Neural crest cell (in vitro differentiated cells): Measurements from ENCODE around the gene SYCE3. TPM values are rescaled to one million over a fixed set of nuclear protein-coding genes. Genes with fewer than 3 reads are reported as not detected.

Experiments used
- DNase-seq: peaks from one replicate; pipeline ENCODE4 v3.0.0; 2021; ENCODE audit warnings: low read depth, mixed read lengths, low spot score
- H3K27ac Mint-ChIP-seq: one replicate; pipeline ENCODE4 v1.8.0; 2021; ENCODE audit warnings: mild to moderate bottlenecking, mixed read lengths; ENCODE audit not compliant: unreplicated experiment
- H3K27me3 Mint-ChIP-seq: 2 replicates; pipeline ENCODE4 v1.8.0; 2021; ENCODE audit warnings: low read depth, mild to moderate bottlenecking, mixed read lengths
- H3K36me3 Mint-ChIP-seq: 2 replicates; pipeline ENCODE4 v1.8.0; 2021; ENCODE audit warnings: low read depth, mild to moderate bottlenecking, mixed read lengths
- H3K4me1 Mint-ChIP-seq: 2 replicates; pipeline ENCODE4 v1.8.0; 2021; ENCODE audit warnings: mixed read lengths
- H3K4me3 Mint-ChIP-seq: one replicate; pipeline ENCODE4 v1.8.0; 2021; ENCODE audit warnings: mild to moderate bottlenecking, mixed read lengths
- H3K9me3 Mint-ChIP-seq: 2 replicates; pipeline ENCODE4 v1.8.0; 2021; ENCODE audit warnings: mixed read lengths
- CTCF ChIP-seq: fragments of 200-600 bp; sonication (generic); conservative IDR thresholded peaks from 2 replicates; pipeline ENCODE4 v1.5.0; 2021; ENCODE audit warnings: antibody characterized with exemption, mild to moderate bottlenecking
- total RNA-seq: library from RNA; stranded (reverse); gene quantifications from 2 replicates; pipeline ENCODE4 v1.2.1, GENCODE V29; 2021

Gene SYCE3
- total RNA-seq, 1 donor from 2014 or later, result not detected

GRCh38 chr22:50597097-50597496, 34.4 kb upstream of the SYCE3 start:
- Mint-ChIP-seq H3K27me3 (peaks cover 5% of the 10 kb centered on the region), H3K9me3 (no peaks in the 10 kb centered on the region), H3K4me3 (peak overlapping the region; percentile 72), H3K36me3 (peaks cover 8% of the 10 kb centered on the region), H3K27ac (no peak overlapping the region), H3K4me1 (peaks cover 12% of the 10 kb centered on the region)
- DNase-seq, result no peak
- TF ChIP-seq CTCF, result no peak

DNA sequence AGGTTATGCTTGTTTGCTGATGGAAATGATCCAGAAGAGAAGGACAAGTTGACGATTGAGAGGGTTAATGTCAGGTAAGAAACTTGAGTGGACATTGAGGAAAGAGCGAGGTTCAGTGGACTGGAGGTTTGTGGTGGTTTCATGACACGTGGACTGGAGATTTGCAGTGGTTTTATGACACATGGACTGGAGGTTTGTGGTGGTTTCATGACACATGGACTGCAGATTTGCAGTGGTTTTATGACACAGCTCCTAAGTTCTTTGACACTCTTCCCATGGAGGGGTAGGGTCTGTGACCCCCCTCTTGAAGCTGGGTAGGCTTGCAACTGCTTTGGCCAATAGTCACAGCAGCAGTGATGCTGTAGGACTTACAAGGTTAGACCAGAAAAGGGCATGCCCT, 32.5 kb upstream of the SYCE3 start:
- TF ChIP-seq CTCF, result no peak
- no peak for DNase-seq
- peaks cover 8% of the 10 kb centered on the region for H3K36me3 Mint-ChIP-seq
- no peaks in the 10 kb centered on the region for H3K9me3 Mint-ChIP-seq
- no peak overlapping the region for H3K27ac Mint-ChIP-seq
- peaks cover 5% of the 10 kb centered on the region for H3K4me1 Mint-ChIP-seq
- H3K27me3 Mint-ChIP-seq, result peaks cover 5% of the 10 kb centered on the region
- no peak overlapping the region for H3K4me3 Mint-ChIP-seq

GRCh38 chr22:50587407-50587806, 24.7 kb upstream of the SYCE3 start:
- Mint-ChIP-seq H3K4me3 (peak overlapping the region; percentile 45), H3K4me1 (peaks cover 7% of the 10 kb centered on the region), H3K9me3 (no peaks in the 10 kb centered on the region), H3K27me3 (no peaks in the 10 kb centered on the region), H3K36me3 (no peaks in the 10 kb centered on the region), H3K27ac (no peak overlapping the region)
- DNase-seq, result no peak
- no peak for TF ChIP-seq CTCF

DNA sequence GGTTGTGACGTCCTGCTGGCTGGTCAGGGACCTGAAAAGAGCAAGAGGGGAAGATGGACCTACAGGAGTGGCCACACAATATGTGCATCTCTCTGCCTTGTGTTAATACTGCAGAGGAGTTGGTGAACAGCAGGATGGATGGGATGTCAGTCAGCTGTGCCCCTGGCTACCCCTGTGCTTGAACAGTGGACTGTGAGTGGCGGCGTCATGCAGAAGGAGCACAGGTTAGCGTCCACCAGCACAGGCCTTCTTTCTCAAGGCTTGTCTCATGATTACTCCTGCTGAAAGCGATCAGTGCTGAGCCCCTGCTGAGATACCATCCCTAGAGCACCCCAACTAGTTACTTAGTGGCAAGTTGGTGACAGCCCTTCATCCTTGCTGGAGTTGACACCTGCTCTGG, 23.7 kb upstream of the SYCE3 start:
- peaks cover 7% of the 10 kb centered on the region for H3K4me1 Mint-ChIP-seq
- no peak overlapping the region for H3K27ac Mint-ChIP-seq
- H3K27me3 Mint-ChIP-seq, result no peaks in the 10 kb centered on the region
- no peak for DNase-seq
- peak overlapping the region; percentile 34 for H3K4me3 Mint-ChIP-seq
- H3K9me3 Mint-ChIP-seq, result no peaks in the 10 kb centered on the region
- TF ChIP-seq CTCF, result no peak
- no peaks in the 10 kb centered on the region for H3K36me3 Mint-ChIP-seq

DNA sequence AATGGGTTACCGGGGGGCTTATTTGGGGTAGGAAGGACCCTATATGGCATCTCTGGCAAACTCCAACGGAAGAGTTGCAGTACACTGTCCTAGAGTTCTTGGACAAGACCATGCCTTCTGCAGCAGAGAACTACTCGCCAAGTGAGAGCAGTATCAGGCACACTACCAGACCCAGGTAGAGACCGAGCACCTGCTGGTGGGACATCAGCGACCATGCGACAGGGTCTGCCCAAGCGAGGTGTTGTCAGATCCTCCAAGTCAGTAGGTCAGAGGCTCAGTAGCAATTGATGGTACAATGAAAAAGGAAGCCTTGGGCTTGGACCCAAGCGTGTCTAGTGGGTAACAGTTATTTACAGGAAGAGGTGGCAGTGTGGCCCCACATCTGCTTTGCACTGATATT, 23.1 kb upstream of the SYCE3 start:
- H3K9me3 Mint-ChIP-seq, result no peaks in the 10 kb centered on the region
- peaks cover 7% of the 10 kb centered on the region for H3K4me1 Mint-ChIP-seq
- no peak for DNase-seq
- TF ChIP-seq CTCF, result no peak
- H3K27ac Mint-ChIP-seq, result no peak overlapping the region
- no peaks in the 10 kb centered on the region for H3K36me3 Mint-ChIP-seq
- H3K27me3 Mint-ChIP-seq, result no peaks in the 10 kb centered on the region
- H3K4me3 Mint-ChIP-seq, result peak overlapping the region; percentile 34

DNA sequence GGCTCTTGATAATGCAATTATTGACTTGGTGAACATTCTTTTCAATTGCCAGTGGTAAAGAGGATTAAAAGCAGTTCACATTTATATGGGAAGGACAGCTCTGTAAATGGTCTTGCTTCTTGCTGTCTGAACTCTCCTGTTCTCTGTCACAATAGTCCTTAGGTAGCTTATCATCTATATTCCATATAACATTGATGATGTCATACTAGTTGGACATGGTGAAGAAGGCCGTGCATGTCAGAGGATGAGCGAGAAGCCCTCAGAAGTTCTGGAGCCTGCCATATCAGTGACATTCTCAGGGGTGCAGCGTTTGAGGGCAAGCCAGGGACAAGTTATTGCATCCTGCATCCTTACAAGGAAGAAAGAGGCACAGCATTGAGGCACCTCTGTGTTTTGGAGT, 22.5 kb upstream of the SYCE3 start:
- Mint-ChIP-seq H3K36me3 (no peaks in the 10 kb centered on the region), H3K4me3 (peak overlapping the region; percentile 35), H3K27ac (no peak overlapping the region), H3K9me3 (no peaks in the 10 kb centered on the region), H3K4me1 (peaks cover 7% of the 10 kb centered on the region), H3K27me3 (no peaks in the 10 kb centered on the region)
- no peak for DNase-seq
- TF ChIP-seq CTCF, result no peak
